ENCODE measurements around the gene MORN2. TPM values are rescaled to one million over a fixed set of nuclear protein-coding genes. Genes with fewer than 3 reads are reported as not detected.

Gene MORN2
- total RNA-seq, 4 donors from 2014 or later: 2.5 to 25.6 (median 6.2) TPM

GRCh38 chr2:38875227-38875575 is 575 bp upstream of the MORN2 start:
- peak overlapping the region; percentile 60 to 83 (median 76) for H3K4me3 ChIP-seq
- H3K36me3 ChIP-seq: no peaks in the 10 kb centered on the region
- H3K4me1 ChIP-seq: peaks cover 0 to 9% (median 0%) of the 10 kb centered on the region in 4 donors
- no peak for DNase-seq
- H3K27ac ChIP-seq: peak overlapping the region; percentile 51 to 79 (median 62)
- TF ChIP-seq CTCF (IDR thresholded peaks at IDR 0.05) (no peak), POLR2A (IDR thresholded peaks at IDR 0.05) (no peak)
- H3K27me3 ChIP-seq: no peaks in the 10 kb centered on the region
- H3K9me3 ChIP-seq: no peaks in the 10 kb centered on the region

GRCh38 chr2:38876407-38876806 is 631 bp downstream of the MORN2 start:
- Histone ChIP-seq H3K27me3 (no peaks in the 10 kb centered on the region), H3K27ac (no peak overlapping the region), H3K36me3 (no peaks in the 10 kb centered on the region), H3K9me3 (no peaks in the 10 kb centered on the region), H3K4me3 (peak overlapping the region; percentile 60 to 83 (median 76)), H3K4me1 (peaks cover 0 to 9% (median 0%) of the 10 kb centered on the region in 4 donors)
- no peak for TF ChIP-seq POLR2A (IDR thresholded peaks at IDR 0.05)
- TF ChIP-seq CTCF (IDR thresholded peaks at IDR 0.05): no peak
- no peak for DNase-seq

GRCh38 chr2:38886063-38886462 is 10.3 kb downstream of the MORN2 start:
- no peaks in the 10 kb centered on the region for H3K27me3 ChIP-seq
- DNase-seq: no peak
- H3K9me3 ChIP-seq: no peaks in the 10 kb centered on the region
- H3K4me3 ChIP-seq: no peak overlapping the region
- no peak overlapping the region for H3K27ac ChIP-seq
- H3K4me1 ChIP-seq: no peaks in the 10 kb centered on the region
- TF ChIP-seq POLR2A (IDR thresholded peaks at IDR 0.05) (no peak), CTCF (IDR thresholded peaks at IDR 0.05) (no peak)
- H3K36me3 ChIP-seq: no peaks in the 10 kb centered on the region

- TF ChIP-seq CTCF (IDR thresholded peaks at IDR 0.05) (no peak), POLR2A (IDR thresholded peaks at IDR 0.05) (no peak)
- no peaks in the 10 kb centered on the region for H3K4me1 ChIP-seq
- no peaks in the 10 kb centered on the region for H3K9me3 ChIP-seq
- DNase-seq: no peak
- H3K27me3 ChIP-seq: no peaks in the 10 kb centered on the region
- no peaks in the 10 kb centered on the region for H3K36me3 ChIP-seq
- no peak overlapping the region for H3K27ac ChIP-seq
- H3K4me3 ChIP-seq: no peak overlapping the region
These were observed 11.6 kb downstream of the MORN2 start for GRCh38 chr2:38887347-38887746.

GRCh38 chr2:38887902-38888554 is 12.3 kb downstream of the MORN2 start:
- no peaks in the 10 kb centered on the region for H3K27me3 ChIP-seq
- no peak overlapping the region for H3K4me3 ChIP-seq
- no peak overlapping the region for H3K27ac ChIP-seq
- H3K4me1 ChIP-seq: no peaks in the 10 kb centered on the region
- DNase-seq: no peak
- no peaks in the 10 kb centered on the region for H3K36me3 ChIP-seq
- TF ChIP-seq CTCF (IDR thresholded peaks at IDR 0.05) (no peak), POLR2A (IDR thresholded peaks at IDR 0.05) (no peak)
- H3K9me3 ChIP-seq: no peaks in the 10 kb centered on the region

- Histone ChIP-seq H3K36me3 (no peaks in the 10 kb centered on the region), H3K27ac (no peak overlapping the region), H3K9me3 (no peaks in the 10 kb centered on the region), H3K4me1 (no peaks in the 10 kb centered on the region), H3K27me3 (no peaks in the 10 kb centered on the region), H3K4me3 (no peak overlapping the region)
- no peak for DNase-seq
- TF ChIP-seq CTCF (IDR thresholded peaks at IDR 0.05): no peak
- TF ChIP-seq POLR2A (IDR thresholded peaks at IDR 0.05): no peak
These were observed 13.3 kb downstream of the MORN2 start for GRCh38 chr2:38889045-38889444.

Measured in Peyer's patch (tissue), 4 donors.